C4-2B (cell line): ENCODE results near the gene FCN1.

Experiments
- H3K27ac ChIP-seq: fragments of 450-650 bp; 2 replicates; pipeline ENCODE4 v1.5.1; 2017
- CTCF ChIP-seq: fragments of 450-650 bp; conservative IDR thresholded peaks from 2 replicates; pipeline ENCODE4 v1.5.1; 2017; ENCODE audit warnings: mild to moderate bottlenecking
- ZFX ChIP-seq: fragments of 450-650 bp; IDR thresholded peaks from 2 replicates; pipeline ENCODE4 v1.6.1; 2017

The FCN1 gene

GRCh38 chr9:134899168-134899567 lies 18.5 kb downstream of the FCN1 start:
- no peak overlapping the region for H3K27ac ChIP-seq
- TF ChIP-seq ZFX: no peak
- no peak for TF ChIP-seq CTCF

GRCh38 chr9:134898319-134898718 lies 19.4 kb downstream of the FCN1 start:
- TF ChIP-seq CTCF (no peak), ZFX (no peak)
- no peak overlapping the region for H3K27ac ChIP-seq

- no peak overlapping the region for H3K27ac ChIP-seq
- TF ChIP-seq ZFX (no peak), CTCF (no peak)
Observed at GRCh38 chr9:134897584-134898170, 20.0 kb downstream of the FCN1 start.

- TF ChIP-seq ZFX (no peak), CTCF (no peak)
- H3K27ac ChIP-seq: peak overlapping the region; percentile 60
Observed at GRCh38 chr9:134896834-134897583, 20.7 kb downstream of the FCN1 start.

GRCh38 chr9:134895908-134896833 lies 21.5 kb downstream of the FCN1 start:
- no peak; the same call in 1 of the 2 replicates for TF ChIP-seq ZFX
- TF ChIP-seq CTCF: no peak
- H3K27ac ChIP-seq: peak overlapping the region; percentile 60

- TF ChIP-seq CTCF (no peak), ZFX (no peak)
- peak overlapping the region; percentile 60; the same call in 1 of the 2 replicates for H3K27ac ChIP-seq
Observed at GRCh38 chr9:134895567-134895907, 22.2 kb downstream of the FCN1 start.

GRCh38 chr9:134895097-134895496 lies 22.6 kb downstream of the FCN1 start:
- H3K27ac ChIP-seq: peak overlapping the region; percentile 40
- TF ChIP-seq CTCF (no peak), ZFX (no peak)
